Right ventricle myocardium inferior (tissue), 1 donor: ENCODE measurements around the gene EMSY. TPM values are rescaled to one million over a fixed set of nuclear protein-coding genes. Genes with fewer than 3 reads are reported as not detected.

ENCODE experiments used
- ATAC-seq: fragments of 200-7000 bp; cut with Tn5 transposase; one replicate; pipeline ENCODE4 v1.9.1; 2020; ENCODE audit warnings: mild to moderate bottlenecking, moderate library complexity
- DNase-seq: peaks from one replicate; pipeline ENCODE4 v3.0.0; 2021; ENCODE audit errors: missing footprints
- intact Hi-C: fragments of 100-400 bp; cut with DNase I; formaldehyde crosslinking; loops from one replicate; pipeline ENCODE4 v1.11.0; 2022
- total RNA-seq: library from RNA; stranded (reverse); fragmentation: NEBNext Ultra II Directional; extraction: Animal tissue kit (Norgen Biotek cat#: 25700); gene quantifications from one replicate; pipeline ENCODE4 v1.2.1, GENCODE V29; 2021
- donor health status: DM: no; HTN: yes; CAD: no; lungs with severe emphysema.

Gene EMSY
- total RNA-seq, 1 donor from 2014 or later: 17.9 TPM

DNA sequence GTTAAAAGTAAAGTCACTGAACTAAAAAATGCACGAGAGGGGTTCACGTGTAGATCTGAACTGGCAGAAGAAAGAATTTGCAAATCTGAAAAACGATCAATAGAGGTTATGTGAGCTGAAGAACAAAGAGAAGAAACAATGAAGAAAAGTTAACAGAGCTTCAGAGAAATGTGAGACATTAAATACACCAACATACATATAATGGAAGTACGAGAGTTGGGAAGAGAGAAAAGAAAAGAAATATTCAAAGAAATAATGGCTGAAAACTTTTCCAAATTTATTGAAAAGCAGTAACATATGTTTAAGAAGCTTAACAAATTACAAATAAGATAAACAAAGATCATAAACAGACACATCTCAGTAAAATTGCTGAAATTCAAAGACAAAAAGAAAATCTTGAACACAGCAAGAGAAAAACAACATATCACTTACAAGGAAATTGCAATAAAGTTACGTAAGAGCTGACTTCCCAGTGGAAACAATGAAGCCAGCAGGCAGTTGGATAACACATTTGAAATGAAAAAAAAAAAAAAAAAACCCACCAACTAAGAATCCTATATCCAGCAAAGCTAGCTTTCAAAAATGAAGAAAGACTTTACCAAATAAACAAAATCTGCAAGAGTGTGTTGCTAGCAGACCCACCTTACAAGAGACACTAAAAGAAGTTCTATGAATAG, 56.8 kb downstream of the EMSY start:
- ATAC-seq: no peak
- intact Hi-C loops: no loop called here
- no peak for DNase-seq

DNA sequence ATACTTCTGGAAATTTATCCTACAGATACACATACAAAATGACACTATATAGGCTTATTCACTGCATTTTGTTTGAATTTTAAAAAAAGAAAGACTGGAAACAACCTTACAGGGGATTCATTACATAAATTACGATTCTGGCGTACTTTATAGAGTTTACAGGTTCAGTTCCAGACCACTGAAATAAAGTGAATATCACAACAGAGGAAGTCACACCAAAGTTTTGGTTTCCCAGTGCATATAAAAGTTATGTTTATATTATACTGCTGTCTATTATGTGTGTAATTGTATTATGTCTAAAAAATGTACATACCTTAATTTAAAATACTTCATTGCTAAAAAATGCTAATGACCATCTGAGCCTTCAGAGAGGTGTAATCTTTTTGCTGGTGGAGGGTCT, 62.0 kb downstream of the EMSY start:
- no peak for DNase-seq
- intact Hi-C loops: no loop called here
- ATAC-seq: no peak

DNA sequence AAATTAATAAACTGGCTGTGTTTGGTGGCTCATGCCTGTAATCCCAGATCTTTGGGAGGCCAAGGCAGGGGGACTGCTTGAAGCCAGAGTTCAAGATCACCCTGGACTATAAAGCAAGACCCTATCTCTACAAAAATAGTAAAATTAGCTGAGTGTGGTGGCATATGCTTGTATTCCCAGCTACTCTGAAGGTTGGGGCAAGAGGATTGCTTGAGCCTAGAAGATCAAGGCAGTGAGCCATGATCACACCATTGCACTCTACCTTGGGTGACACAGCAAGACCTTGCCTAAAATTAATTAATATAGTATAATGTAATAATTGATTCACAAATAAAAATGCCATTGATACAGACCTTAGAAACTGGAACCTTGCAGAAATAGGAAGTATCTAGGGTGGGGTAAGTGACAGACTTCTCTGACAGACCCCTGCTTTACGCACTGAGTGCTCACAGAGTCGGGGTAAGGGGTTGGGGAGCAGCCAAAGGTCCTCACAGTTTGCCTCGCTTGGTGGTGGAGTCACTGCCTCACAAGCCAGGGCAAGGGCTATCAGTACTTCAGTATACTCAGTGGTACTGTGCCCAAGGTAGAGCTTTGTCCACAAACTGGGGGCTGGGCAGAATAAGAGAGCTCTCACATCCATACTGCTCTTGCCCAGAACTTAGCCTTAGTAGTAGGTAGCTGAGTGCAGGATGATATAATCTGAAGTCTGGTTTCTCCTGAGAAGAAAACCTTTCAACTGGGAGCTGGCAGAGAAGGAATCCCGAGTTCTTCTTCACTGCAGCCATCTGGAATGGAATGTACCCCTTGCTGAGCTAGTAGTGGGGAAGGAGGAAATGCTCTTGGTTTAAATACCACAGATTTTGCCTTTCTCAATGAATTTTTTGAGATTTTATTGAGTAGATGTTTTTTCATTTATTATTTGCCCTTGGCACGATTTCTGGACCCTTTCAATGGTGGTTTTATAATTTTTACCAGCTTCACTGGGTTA, 65.5 kb downstream of the EMSY start:
- no peak for ATAC-seq
- intact Hi-C loops: loop anchor here (5.0 kb wide), 1 partner anchor 303 kb away; the partner anchor contains the start of gene WNT11

DNA sequence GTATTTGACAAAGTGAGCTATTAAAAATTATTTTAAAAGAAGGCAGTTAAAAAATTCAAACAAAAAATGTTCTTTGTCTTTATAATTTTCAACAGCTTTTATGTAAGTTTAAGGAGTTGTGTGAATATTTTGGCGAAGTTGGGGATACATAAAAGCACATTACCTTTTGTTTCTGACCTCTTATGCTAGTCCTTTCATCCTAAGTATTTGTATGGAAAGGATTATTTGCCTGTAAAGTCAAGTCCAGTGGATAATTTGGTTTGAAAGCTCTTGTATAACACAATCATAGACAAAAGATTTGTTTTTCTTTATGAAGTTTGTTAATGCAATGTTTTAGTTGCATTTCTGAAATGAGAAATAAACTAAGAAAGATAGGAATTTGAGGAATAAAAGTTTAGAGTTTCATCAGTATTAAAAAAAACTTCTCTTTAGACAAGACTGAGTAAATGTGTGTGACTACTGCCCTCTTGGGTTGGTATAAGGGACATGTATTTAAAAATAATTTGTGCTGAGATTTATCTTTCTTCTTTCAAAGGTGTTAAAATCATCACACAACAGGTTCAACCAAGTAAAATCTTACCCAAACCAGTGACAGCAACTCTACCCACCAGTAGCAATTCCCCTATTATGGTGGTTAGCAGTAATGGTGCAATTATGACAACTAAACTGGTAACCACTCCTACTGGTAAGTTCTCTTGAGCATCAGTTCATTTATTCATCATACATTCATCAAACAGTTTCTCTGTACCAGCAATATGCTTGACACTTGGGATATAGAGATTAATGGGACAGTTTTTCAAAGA, 68.2 kb downstream of the EMSY start:
- ATAC-seq: no peak
- DNase-seq: no peak
- intact Hi-C loops: loop anchor here (5.0 kb wide), 1 partner anchor 306 kb away; the partner anchor contains the start of gene WNT11

More for the DNA sequence above, 65.5 kb downstream of the EMSY start:
- DNase-seq: no peak

DNA sequence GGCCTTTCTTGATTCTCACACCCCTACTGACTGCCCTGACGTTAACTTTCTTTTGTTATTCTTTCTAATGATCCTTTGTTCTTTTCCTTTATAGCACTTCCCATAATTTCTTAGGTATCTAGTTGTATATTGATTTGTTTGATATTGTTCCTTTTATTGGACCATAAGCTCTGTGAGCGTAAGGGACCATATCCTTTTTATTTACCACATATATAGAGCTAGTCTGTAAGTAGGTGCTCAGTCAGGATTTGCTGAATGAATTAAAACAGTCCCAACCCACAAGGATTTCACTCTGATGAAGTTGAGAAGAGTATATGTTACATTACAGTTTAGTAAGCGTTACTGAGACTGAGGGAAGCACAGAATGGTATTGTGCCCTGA, 68.8 kb downstream of the EMSY start:
- ATAC-seq (no peak), DNase-seq (no peak)
- intact Hi-C loops: loop anchor here (5.0 kb wide), 1 partner anchor 306 kb away; the partner anchor contains the start of gene WNT11

DNA sequence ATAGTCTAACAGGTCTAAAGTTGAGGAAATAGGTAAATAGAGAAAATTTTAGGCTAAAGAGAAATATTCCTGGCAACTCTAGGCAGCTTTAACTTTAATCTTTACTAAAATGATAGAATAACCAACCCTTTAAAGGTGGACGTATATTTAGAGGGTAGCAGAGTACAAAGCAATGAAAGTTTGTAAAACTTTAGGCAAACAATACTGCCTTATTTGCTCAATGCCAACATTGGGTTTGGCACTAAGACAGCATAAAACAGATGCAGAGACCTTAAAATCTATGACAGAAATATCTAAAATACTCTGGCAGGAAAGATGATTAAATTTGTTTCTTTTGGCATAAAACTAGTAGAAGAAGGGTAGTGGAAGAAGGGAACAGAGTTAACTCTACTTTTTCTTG, 70.7 kb downstream of the EMSY start:
- no peak for DNase-seq
- intact Hi-C loops: no loop called here
- no peak for ATAC-seq

DNA sequence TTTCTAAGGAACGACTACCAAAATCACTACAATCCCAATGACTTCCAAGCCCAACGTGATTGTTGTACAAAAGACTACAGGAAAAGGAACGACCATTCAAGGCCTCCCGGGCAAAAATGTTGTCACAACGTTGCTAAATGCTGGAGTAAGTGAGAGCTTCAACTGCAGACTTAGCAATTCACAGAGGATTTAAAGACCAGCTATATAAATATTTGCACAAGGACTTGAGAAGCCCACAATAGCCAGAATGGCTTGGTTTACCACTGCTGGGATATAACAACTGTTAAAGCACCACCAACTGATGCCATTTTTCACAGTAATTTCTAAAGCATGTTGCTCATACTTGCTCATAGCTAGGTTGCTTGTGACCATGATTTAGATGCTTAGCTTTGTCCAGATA, 78.3 kb downstream of the EMSY start:
- intact Hi-C loops: no loop called here
- ATAC-seq: no peak
- no peak for DNase-seq

DNA sequence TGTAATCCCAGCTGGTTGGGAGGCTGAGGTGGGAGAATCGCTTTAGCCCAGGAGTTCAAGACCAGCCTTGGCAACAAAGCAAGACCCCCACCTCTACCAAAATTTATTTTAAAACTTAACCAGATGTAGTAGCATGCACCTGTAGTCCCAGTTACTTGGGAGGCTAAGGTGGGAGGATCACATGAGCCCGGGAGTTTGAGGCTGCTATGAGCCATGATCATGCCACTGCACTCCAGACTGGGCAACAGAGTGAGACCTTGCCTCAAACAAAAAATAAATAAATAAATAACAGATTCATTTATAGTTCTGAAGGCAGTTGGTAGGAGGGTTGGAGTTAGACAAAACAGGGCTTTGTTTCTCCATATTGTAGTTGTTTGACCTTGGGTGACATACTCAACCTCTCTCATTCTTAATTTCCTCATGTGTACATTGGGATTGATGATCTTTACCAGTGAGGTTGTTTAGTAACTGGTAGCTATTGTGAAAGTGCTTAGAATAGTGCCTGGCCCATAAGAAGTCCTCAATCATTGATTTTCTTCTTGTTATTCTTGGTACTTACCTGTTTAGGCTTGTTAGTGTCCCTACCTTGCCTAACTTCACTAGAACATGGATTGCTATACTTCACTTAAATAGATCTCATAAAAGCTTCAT, 79.1 kb downstream of the EMSY start:
- intact Hi-C loops: no loop called here
- DNase-seq: no peak
- ATAC-seq: no peak

DNA sequence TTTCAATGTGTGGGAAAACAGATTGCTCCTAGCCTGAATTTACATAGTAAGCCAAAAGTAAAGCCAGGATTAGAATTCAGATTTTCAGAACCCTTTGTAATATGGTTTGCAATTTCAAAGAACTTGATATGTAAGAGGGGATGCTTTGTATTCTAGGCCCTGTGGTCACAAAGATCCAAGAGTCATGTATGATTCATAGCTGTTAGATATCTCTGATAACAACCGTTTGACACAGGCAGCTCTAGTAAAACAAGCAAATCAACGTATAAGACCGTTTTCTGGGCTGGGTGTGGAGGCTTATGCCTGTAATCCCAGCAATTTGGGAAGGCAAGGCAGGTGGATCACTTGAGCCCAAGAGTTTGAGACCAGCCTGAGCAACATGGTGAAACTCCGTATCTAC, 79.6 kb downstream of the EMSY start:
- ATAC-seq (no peak), DNase-seq (no peak)
- intact Hi-C loops: no loop called here

DNA sequence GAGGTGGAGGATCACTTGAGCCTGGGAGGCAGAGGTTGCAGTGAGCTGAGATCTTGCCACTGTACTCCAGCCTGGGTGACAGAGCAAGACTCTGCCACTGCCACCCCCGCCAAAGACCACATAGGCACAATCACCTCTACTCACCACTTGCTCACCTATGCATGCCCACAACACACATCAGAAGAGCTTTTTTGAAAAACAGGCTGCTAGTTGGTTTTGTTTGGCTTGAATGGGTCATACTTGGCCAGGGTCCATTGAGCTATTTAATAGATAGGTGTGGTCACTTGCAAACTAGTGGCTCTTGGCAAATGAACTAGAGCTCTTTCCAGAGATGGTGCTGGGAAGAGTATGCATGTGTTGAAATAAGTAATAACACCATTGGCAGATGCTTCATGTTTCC, 80.1 kb downstream of the EMSY start:
- intact Hi-C loops: no loop called here
- DNase-seq: no peak
- ATAC-seq: peak; percentile 81

DNA sequence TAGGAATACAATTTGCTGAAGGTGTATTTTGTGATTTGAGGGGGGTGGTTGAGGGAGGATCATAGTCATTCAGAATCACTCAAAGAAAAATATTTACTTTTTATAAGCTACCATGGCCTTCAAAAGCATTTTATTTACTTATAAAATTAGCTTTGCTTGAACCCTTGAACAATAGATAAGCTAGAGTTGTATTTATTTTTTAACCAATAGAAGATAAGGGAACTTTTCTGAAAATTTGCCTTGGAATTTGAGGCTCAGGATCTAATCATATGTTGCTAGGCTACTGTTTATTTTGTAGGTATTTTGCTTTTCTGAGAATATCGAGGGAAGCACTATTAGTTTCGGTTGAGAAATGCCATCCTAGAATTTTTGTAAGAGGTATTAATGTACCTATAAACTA, 82.1 kb downstream of the EMSY start:
- intact Hi-C loops: no loop called here
- ATAC-seq (no peak), DNase-seq (no peak)

DNA sequence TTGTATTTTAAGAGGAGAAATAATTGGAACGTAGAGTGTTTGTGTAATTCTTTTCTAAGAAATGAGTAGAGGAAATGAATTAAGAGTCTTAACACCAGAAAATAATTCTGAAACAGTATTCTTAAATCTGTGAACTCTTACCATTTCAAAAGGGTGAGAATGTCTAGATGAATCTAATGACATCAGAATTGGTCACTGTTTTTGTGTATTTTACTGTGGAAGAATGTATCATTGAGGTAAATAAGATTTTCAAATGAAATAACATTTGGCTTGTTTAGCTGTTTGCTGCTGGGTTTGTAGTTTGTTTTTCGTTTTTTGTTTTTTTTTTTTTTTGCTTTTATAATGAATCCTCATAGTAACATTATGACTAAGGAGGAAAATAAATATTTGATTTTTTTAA, 97.6 kb downstream of the EMSY start:
- DNase-seq: no peak
- ATAC-seq: no peak
- intact Hi-C loops: no loop called here

DNA sequence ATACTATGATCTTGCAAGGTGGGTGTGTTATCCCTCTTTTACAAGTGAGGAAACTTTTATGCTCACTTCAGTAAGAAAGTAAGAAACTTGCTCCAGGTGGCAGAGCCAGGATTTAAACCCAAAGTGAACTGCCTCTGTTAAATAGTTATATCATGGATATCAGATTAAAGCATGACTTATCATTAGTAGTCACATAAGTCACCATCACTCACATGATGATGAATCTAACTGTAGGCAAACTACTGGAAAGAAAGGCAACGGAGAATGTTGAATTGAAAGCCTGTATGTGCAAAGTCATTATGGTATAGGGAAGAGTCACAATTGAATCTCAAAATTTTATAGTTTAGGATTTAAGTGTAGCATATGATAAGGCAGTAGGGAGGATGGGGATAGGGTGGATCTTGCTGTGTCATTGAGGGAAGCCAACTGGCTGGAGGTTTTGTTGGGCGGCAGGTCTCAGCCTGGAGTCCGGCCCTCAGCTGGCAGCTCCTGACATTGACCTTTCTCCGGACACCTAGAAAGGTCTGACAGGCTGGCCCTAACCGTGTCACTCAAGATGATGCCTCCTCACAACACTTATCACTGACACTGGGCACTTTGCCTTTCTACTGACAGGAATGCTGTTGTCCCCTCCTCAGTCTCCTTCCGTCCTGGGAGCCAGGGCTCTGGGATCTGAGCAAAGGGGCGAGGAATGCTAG, 98.3 kb downstream of the EMSY start:
- DNase-seq (no peak), ATAC-seq (peak; percentile 92)
- intact Hi-C loops: no loop called here

DNA sequence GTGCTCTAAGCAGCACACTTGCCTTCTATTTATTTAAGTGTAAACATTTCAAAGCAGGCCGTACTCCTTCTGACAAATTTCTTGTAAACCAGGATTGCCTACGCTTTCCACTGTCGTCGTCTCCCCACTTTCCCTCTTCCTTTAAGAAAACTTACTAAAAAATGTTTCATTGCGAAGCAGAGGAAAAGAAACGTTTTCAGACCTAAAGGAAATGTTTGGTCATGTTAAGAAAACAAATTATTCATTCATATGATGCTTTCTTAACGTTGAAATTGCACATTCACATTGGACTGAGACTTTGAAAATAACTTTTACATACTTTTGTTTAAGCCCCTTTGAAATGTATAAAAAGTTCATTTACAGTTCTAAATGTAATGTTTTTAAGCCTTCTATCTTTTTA, 106.0 kb downstream of the EMSY start:
- ATAC-seq (no peak), DNase-seq (no peak)
- intact Hi-C loops: loop anchor here (2.0 kb wide), 1 partner anchor 130 kb away; no protein-coding TSS in a partner anchor

DNA sequence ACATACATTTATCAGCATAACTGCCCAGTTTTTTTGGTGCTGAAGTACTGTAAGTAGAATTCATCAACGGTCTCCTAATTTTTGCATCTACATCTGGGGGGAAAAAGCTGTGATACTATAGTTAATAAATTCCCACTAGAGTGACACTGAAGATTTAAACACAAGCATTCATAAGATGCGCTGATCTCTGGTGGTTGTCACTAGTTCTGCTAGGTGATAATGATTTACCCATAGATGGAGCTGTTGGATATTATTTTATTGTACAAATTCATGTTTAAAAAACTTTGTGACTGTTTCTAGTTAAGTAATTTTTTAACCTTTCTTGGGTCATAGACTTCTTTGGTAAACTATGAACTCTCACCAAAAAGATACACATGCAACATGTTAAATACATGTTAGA, 106.6 kb downstream of the EMSY start:
- intact Hi-C loops: loop anchor here (2.0 kb wide), 1 partner anchor 129 kb away; no protein-coding TSS in a partner anchor
- DNase-seq: no peak
- no peak for ATAC-seq

DNA sequence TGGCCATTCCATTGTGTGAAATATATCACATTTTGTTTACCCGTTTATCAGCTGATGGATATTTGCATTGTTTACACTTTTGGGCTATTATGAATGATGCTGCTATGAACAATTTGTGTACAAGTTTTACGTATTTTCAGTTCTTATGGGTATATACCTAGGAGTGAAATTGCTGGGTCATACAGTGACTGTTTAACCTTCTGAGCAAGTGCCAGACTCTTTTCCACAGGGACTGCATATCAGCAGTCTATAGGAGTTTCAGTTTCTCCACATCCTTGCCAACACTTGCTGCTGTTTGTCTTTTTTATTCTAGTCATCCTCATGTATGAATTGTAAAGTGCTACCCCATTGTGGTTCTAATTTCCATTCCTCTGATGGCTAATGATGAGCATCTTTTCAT, 108.2 kb downstream of the EMSY start:
- intact Hi-C loops: no loop called here
- ATAC-seq: no peak
- DNase-seq: no peak

DNA sequence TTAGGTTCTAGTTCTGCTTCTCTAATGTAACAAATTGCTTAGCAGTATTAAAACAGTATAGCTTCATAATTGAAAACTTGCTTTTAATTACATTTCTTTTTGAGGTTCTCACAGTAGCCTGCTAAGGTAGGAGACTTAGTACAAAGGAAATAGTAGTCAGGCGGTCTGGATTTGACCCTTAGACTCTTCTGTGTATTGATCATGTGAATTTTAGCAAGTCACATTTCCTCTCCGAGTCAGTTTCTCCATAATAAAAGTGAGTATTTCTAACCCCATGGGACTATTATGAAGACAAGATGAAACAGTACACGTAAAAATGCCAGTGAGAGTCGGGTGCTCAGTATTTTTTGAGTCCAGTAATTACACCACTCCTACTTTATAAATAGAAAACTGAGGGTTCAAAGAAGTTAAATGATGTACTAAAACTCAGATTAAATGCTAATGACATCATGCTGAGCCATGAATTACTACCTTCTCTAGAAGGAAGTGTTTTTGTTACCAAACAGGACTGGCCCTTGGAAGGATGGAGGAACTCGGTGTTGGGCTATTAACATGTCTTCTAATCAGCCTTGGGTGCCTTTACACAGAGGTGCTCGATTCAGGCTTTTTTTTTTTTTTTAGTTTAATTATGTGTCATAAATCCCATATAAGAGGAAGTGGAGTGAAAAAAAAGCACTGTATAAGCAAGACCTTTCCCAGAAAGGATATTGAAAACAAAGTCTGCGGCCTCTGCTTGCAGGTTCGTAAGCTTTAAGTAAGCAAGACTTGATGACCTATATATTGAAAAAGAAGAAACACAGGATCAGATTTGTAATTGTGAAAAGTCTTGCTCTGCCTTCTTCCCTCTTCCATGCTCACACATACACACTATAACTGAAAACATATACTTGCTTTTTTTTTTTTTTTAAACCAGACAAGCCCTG, 109.0 kb downstream of the EMSY start:
- no peak for ATAC-seq
- no peak for DNase-seq
- intact Hi-C loops: no loop called here
